ENCODE measurements around the gene EYA2.

EYA2 gene

GRCh38 chr20:46978951-46979491, 84.4 kb downstream of the EYA2 start:
- H3K4me3 Mint-ChIP-seq: no peak overlapping the region
- H3K9me3 Mint-ChIP-seq: peaks cover 9 to 11% of the 10 kb centered on the region in 2 donors
- ATAC-seq (replicated peaks): no peak
- DNase-seq: no peak
- peaks cover 0 to 7% of the 10 kb centered on the region in 2 donors for H3K36me3 Mint-ChIP-seq
- H3K27me3 Mint-ChIP-seq: peaks cover 27 to 30% of the 10 kb centered on the region in 2 donors
- peaks cover 0 to 2% of the 10 kb centered on the region in 2 donors for H3K4me1 Mint-ChIP-seq
- H3K27ac Mint-ChIP-seq: no peak overlapping the region

GRCh38 chr20:46979603-46980241, 85.1 kb downstream of the EYA2 start:
- H3K9me3 Mint-ChIP-seq: peaks cover 9 to 11% of the 10 kb centered on the region in 2 donors
- peaks cover 0 to 7% of the 10 kb centered on the region in 2 donors for H3K36me3 Mint-ChIP-seq
- H3K4me3 Mint-ChIP-seq: no peak overlapping the region
- H3K27me3 Mint-ChIP-seq: peaks cover 27 to 30% of the 10 kb centered on the region in 2 donors
- peaks cover 0 to 2% of the 10 kb centered on the region in 2 donors for H3K4me1 Mint-ChIP-seq
- DNase-seq (no peak), ATAC-seq (replicated peaks) (peak; percentile 14 to 34)
- H3K27ac Mint-ChIP-seq: no peak overlapping the region

- Mint-ChIP-seq H3K4me3 (no peak overlapping the region), H3K27ac (no peak overlapping the region), H3K27me3 (peaks cover 30 to 31% of the 10 kb centered on the region in 2 donors), H3K36me3 (peaks cover 0 to 7% of the 10 kb centered on the region in 2 donors), H3K9me3 (peaks cover 10 to 11% of the 10 kb centered on the region in 2 donors), H3K4me1 (peaks cover 0 to 2% of the 10 kb centered on the region in 2 donors)
- no peak for DNase-seq
- no peak for ATAC-seq (replicated peaks)
Observed at GRCh38 chr20:46981184-46981583, 86.5 kb downstream of the EYA2 start.

- Mint-ChIP-seq H3K27ac (no peak overlapping the region), H3K4me1 (peaks cover 0 to 2% of the 10 kb centered on the region in 2 donors), H3K9me3 (peaks cover 10 to 11% of the 10 kb centered on the region in 2 donors), H3K4me3 (no peak overlapping the region), H3K27me3 (peaks cover 21 to 22% of the 10 kb centered on the region in 2 donors), H3K36me3 (peaks cover 0 to 7% of the 10 kb centered on the region in 2 donors)
- ATAC-seq (replicated peaks) (no peak), DNase-seq (no peak)
Observed at GRCh38 chr20:46983466-46983865, 88.8 kb downstream of the EYA2 start.

- H3K4me3 Mint-ChIP-seq: no peak overlapping the region
- ATAC-seq (replicated peaks) (no peak), DNase-seq (no peak)
- H3K9me3 Mint-ChIP-seq: peaks cover 10 to 11% of the 10 kb centered on the region in 2 donors
- H3K27ac Mint-ChIP-seq: no peak overlapping the region
- H3K36me3 Mint-ChIP-seq: peaks cover 0 to 7% of the 10 kb centered on the region in 2 donors
- peaks cover 14 to 16% of the 10 kb centered on the region in 2 donors for H3K27me3 Mint-ChIP-seq
- H3K4me1 Mint-ChIP-seq: peaks cover 0 to 1% of the 10 kb centered on the region in 2 donors
Observed at GRCh38 chr20:46984405-46984804, 89.8 kb downstream of the EYA2 start.

- Mint-ChIP-seq H3K27me3 (peaks cover 10 to 20% of the 10 kb centered on the region in 2 donors), H3K9me3 (peaks cover 10 to 11% of the 10 kb centered on the region in 2 donors), H3K4me3 (no peak overlapping the region), H3K4me1 (no peaks in the 10 kb centered on the region), H3K36me3 (peaks cover 0 to 7% of the 10 kb centered on the region in 2 donors), H3K27ac (no peak overlapping the region)
- DNase-seq: no peak
- no peak for ATAC-seq (replicated peaks)
Observed at GRCh38 chr20:46985250-46985649, 90.6 kb downstream of the EYA2 start.

- no peak overlapping the region for H3K27ac Mint-ChIP-seq
- no peaks in the 10 kb centered on the region for H3K4me1 Mint-ChIP-seq
- ATAC-seq (replicated peaks) (no peak), DNase-seq (no peak)
- no peak overlapping the region for H3K4me3 Mint-ChIP-seq
- peaks cover 0 to 7% of the 10 kb centered on the region in 2 donors for H3K36me3 Mint-ChIP-seq
- peaks cover 14 to 23% of the 10 kb centered on the region in 2 donors for H3K27me3 Mint-ChIP-seq
- peaks cover 10 to 11% of the 10 kb centered on the region in 2 donors for H3K9me3 Mint-ChIP-seq
Observed at GRCh38 chr20:46985671-46986070, 91.0 kb downstream of the EYA2 start.

GRCh38 chr20:46987001-46987400, 92.4 kb downstream of the EYA2 start:
- peaks cover 19 to 33% of the 10 kb centered on the region in 2 donors for H3K27me3 Mint-ChIP-seq
- ATAC-seq (replicated peaks) (no peak), DNase-seq (no peak)
- no peak overlapping the region for H3K27ac Mint-ChIP-seq
- H3K36me3 Mint-ChIP-seq: peaks cover 0 to 7% of the 10 kb centered on the region in 2 donors
- H3K4me3 Mint-ChIP-seq: no peak overlapping the region
- no peaks in the 10 kb centered on the region for H3K4me1 Mint-ChIP-seq
- H3K9me3 Mint-ChIP-seq: peaks cover 10 to 11% of the 10 kb centered on the region in 2 donors

GRCh38 chr20:46990017-46990595, 95.5 kb downstream of the EYA2 start:
- no peaks in the 10 kb centered on the region for H3K36me3 Mint-ChIP-seq
- peaks cover 0 to under 1% of the 10 kb centered on the region in 2 donors for H3K9me3 Mint-ChIP-seq
- DNase-seq: no peak
- H3K27me3 Mint-ChIP-seq: peaks cover 28 to 42% of the 10 kb centered on the region in 2 donors
- ATAC-seq (replicated peaks): no peak
- H3K4me3 Mint-ChIP-seq: no peak overlapping the region
- peaks cover 9 to 11% of the 10 kb centered on the region in 2 donors for H3K4me1 Mint-ChIP-seq
- H3K27ac Mint-ChIP-seq: no peak overlapping the region

GRCh38 chr20:46990596-46991104, 96.0 kb downstream of the EYA2 start:
- Mint-ChIP-seq H3K4me1 (peaks cover 9 to 11% of the 10 kb centered on the region in 2 donors), H3K4me3 (no peak overlapping the region), H3K36me3 (no peaks in the 10 kb centered on the region), H3K27ac (no peak overlapping the region), H3K27me3 (peaks cover 25 to 42% of the 10 kb centered on the region in 2 donors), H3K9me3 (no peaks in the 10 kb centered on the region)
- ATAC-seq (replicated peaks) (no peak), DNase-seq (no peak)

GRCh38 chr20:46991168-46991567, 96.5 kb downstream of the EYA2 start:
- peaks cover 9 to 11% of the 10 kb centered on the region in 2 donors for H3K4me1 Mint-ChIP-seq
- H3K36me3 Mint-ChIP-seq: no peaks in the 10 kb centered on the region
- DNase-seq (no peak), ATAC-seq (replicated peaks) (no peak)
- no peak overlapping the region for H3K27ac Mint-ChIP-seq
- no peak overlapping the region for H3K4me3 Mint-ChIP-seq
- peaks cover 25 to 44% of the 10 kb centered on the region in 2 donors for H3K27me3 Mint-ChIP-seq
- no peaks in the 10 kb centered on the region for H3K9me3 Mint-ChIP-seq

GRCh38 chr20:46991880-46992639, 97.4 kb downstream of the EYA2 start:
- no peaks in the 10 kb centered on the region for H3K9me3 Mint-ChIP-seq
- ATAC-seq (replicated peaks) (no peak), DNase-seq (no peak)
- H3K4me1 Mint-ChIP-seq: peaks cover 9 to 11% of the 10 kb centered on the region in 2 donors
- H3K4me3 Mint-ChIP-seq: no peak overlapping the region
- no peak overlapping the region for H3K27ac Mint-ChIP-seq
- peaks cover 30 to 50% of the 10 kb centered on the region in 2 donors for H3K27me3 Mint-ChIP-seq
- no peaks in the 10 kb centered on the region for H3K36me3 Mint-ChIP-seq

GRCh38 chr20:46992640-46993035, 98.0 kb downstream of the EYA2 start:
- Mint-ChIP-seq H3K27me3 (peaks cover 30 to 50% of the 10 kb centered on the region in 2 donors), H3K9me3 (no peaks in the 10 kb centered on the region), H3K27ac (no peak overlapping the region), H3K36me3 (no peaks in the 10 kb centered on the region), H3K4me3 (no peak overlapping the region), H3K4me1 (peaks cover 9 to 11% of the 10 kb centered on the region in 2 donors)
- ATAC-seq (replicated peaks) (no peak), DNase-seq (no peak)

- no peak for DNase-seq
- Mint-ChIP-seq H3K9me3 (no peaks in the 10 kb centered on the region), H3K4me1 (peaks cover 9 to 11% of the 10 kb centered on the region in 2 donors), H3K27me3 (peaks cover 30 to 59% of the 10 kb centered on the region in 2 donors), H3K36me3 (no peaks in the 10 kb centered on the region), H3K4me3 (no peak overlapping the region), H3K27ac (no peak overlapping the region)
- no peak for ATAC-seq (replicated peaks)
Observed at GRCh38 chr20:46993465-46994095, 98.9 kb downstream of the EYA2 start.
